Measurements from ENCODE around the gene GLT1D1.

DNA sequence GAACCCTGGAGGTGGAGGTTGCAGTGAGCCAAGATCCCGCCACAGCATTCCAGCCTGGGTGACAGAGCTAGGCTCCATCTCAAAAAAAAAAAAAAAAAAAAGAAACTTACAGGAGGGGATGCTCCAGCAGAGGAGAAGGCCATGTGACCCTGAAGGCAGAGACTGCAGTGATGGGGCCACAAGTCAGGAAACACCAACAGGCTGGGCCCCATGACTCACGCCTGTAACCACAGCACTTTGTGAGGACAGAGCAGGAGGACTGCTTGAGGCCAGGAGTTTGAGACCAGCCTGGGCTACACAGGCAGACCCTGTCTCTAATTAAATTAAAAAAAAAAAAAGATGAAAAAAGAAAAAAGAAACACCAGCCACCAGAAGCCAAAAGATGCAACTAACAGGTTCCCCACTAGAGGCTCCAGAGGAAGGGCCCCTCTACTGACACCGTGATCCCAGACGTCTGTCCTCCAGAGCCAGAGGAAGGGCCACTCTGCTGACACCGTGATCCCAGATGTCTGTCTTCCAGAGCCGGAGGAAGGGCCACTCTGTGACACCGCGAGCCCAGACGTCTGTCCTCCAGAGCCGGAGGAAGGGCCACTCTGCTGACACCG is 9.1 kb upstream of the GLT1D1 start:
- TF ChIP-seq POLR2A (IDR thresholded peaks at IDR 0.05): no peak
- TF ChIP-seq, protein P1, sequence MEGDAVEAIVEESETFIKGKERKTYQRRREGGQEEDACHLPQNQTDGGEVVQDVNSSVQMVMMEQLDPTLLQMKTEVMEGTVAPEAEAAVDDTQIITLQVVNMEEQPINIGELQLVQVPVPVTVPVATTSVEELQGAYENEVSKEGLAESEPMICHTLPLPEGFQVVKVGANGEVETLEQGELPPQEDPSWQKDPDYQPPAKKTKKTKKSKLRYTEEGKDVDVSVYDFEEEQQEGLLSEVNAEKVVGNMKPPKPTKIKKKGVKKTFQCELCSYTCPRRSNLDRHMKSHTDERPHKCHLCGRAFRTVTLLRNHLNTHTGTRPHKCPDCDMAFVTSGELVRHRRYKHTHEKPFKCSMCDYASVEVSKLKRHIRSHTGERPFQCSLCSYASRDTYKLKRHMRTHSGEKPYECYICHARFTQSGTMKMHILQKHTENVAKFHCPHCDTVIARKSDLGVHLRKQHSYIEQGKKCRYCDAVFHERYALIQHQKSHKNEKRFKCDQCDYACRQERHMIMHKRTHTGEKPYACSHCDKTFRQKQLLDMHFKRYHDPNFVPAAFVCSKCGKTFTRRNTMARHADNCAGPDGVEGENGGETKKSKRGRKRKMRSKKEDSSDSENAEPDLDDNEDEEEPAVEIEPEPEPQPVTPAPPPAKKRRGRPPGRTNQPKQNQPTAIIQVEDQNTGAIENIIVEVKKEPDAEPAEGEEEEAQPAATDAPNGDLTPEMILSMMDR (IDR thresholded peaks at IDR 0.05): no peak

Measured in esophagus squamous epithelium (tissue), 4 donors.